BJ (cell line): ENCODE measurements around the gene UCMA. TPM values are rescaled to one million over a fixed set of nuclear protein-coding genes. Genes with fewer than 3 reads are reported as not detected.
"Not testable (repeated sequence)": the region's sequence is repeated elsewhere in the genome, so short reads cannot be mapped to it uniquely, and the experiment has no call there.

ENCODE experiments used
- CTCF ChIA-PET: fragments of 350-600 bp; formaldehyde crosslinking; extraction: SDS; loops from one replicate; lab custom pipeline; 2021; ENCODE audit warnings: antibody characterized with exemption, inconsistent platforms; lab: Yijun Ruan, JAX
- POLR2A ChIA-PET: fragments of 300-600 bp; sonication (Branson Sonifier 250); formaldehyde crosslinking; extraction: SDS; loops from one replicate; lab custom pipeline; 2021; ENCODE audit warnings: antibody characterized with exemption; lab: Charles Lee
- DNase-seq: peaks from one replicate; pipeline ENCODE4 v3.0.0-alpha.2; 2011; ENCODE audit warnings: low read depth
- H3K27me3 ChIP-seq: 2 replicates; pipeline ENCODE4 v1.6.0; 2011; ENCODE audit warnings: low read length; ENCODE audit not compliant: control insufficient read depth, insufficient read depth
- H3K36me3 ChIP-seq: 2 replicates; pipeline ENCODE4 v1.5.1; 2011; ENCODE audit warnings: low read length; ENCODE audit not compliant: control insufficient read depth, insufficient read depth
- H3K4me3 ChIP-seq: 2 replicates; pipeline ENCODE4 v1.5.1; 2011; ENCODE audit warnings: low read depth, mild to moderate bottlenecking, control low read depth, low read length
- CTCF ChIP-seq: IDR thresholded peaks from 2 replicates; pipeline ENCODE4 v1.5.1; 2011; ENCODE audit warnings: low read depth, mild to moderate bottlenecking, control low read depth, inconsistent platforms, low read length, moderate library complexity; ENCODE audit not compliant: insufficient read depth
- polyA plus RNA-seq: library from polyadenylated mRNA; depleted of rRNA; stranded (reverse); fragments of >200 nt; gene quantifications from 2 replicates; pipeline ENCODE4 v1.2.3, GENCODE V29; 2011

UCMA gene
- polyA plus RNA-seq, 1 experiment, result not detected

DNA sequence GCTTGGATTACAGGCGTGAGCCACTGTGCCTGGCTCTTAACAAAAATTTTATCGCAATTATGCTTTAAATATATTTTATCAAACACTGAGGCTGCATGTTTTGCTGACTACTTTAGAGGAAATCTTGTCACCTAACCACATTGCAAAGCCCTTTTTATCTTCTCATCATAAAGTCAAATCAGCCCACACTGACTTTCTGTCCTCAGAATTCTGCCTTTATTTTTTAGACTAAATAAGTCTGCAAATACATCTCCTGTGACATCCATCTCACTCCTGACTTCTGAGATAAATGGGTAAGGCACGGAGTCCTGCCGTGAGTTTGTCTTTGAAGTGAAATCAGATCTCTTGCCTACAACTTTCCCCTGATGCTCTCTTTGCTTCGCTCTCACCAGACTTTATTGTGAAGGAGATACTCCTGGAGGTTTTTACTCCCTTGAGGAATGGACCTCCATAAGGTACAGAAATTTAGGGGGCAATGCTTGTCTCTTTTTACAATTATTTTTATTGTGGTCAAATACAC is 23.5 kb upstream of the UCMA start:
- H3K36me3 ChIP-seq, result no peaks in the 10 kb centered on the region
- CTCF ChIA-PET, result no interaction called here
- DNase-seq, result no peak
- H3K27me3 ChIP-seq, result no peaks in the 10 kb centered on the region
- POLR2A ChIA-PET, result no interaction called here
- TF ChIP-seq CTCF, result no peak
- H3K4me3 ChIP-seq, result no peak overlapping the region

- ChIA-PET POLR2A (interaction anchor here (0.7 kb wide), 1 partner anchor 46 kb away, joined by 3 read pairs; no protein-coding TSS in a partner anchor), CTCF (no interaction called here)
- no peak for DNase-seq
- TF ChIP-seq CTCF, result no peak
- no peak overlapping the region for H3K4me3 ChIP-seq
- no peaks in the 10 kb centered on the region for H3K27me3 ChIP-seq
- no peaks in the 10 kb centered on the region for H3K36me3 ChIP-seq
These were observed 22.5 kb upstream of the UCMA start for GRCh38 chr10:13256627-13257026.

GRCh38 chr10:13253726-13254125 is 19.6 kb upstream of the UCMA start:
- Histone ChIP-seq H3K4me3 (no peak overlapping the region), H3K27me3 (no peaks in the 10 kb centered on the region), H3K36me3 (no peaks in the 10 kb centered on the region)
- no peak for TF ChIP-seq CTCF
- ChIA-PET CTCF (no interaction called here), POLR2A (no interaction called here)
- DNase-seq, result no peak

DNA sequence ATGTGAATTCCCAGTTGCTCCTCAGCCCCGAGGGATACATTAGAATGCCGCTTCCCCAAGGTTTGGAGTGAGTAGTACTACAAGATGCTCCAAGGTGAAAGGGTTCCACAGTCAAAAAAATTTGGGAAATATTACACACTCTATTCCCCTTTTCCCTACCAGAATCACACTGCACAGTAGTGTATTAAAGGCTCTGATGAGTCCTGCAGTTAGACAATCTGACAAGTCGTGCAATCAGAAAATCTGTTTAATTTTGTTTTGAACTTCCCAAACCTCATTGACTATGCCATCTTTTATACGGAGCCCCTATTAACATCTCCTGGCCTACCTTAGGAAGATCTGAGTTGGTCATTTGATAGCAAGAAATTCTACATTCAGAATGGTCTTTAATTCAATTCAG is 13.6 kb upstream of the UCMA start:
- TF ChIP-seq CTCF, result no peak
- Histone ChIP-seq H3K4me3 (no peak overlapping the region), H3K27me3 (no peaks in the 10 kb centered on the region), H3K36me3 (no peaks in the 10 kb centered on the region)
- DNase-seq, result no peak
- ChIA-PET CTCF (no interaction called here), POLR2A (no interaction called here)

GRCh38 chr10:13247246-13247645 is 13.1 kb upstream of the UCMA start:
- no peaks in the 10 kb centered on the region for H3K27me3 ChIP-seq
- TF ChIP-seq CTCF, result no peak
- POLR2A ChIA-PET, result no interaction called here
- CTCF ChIA-PET, result no interaction called here
- H3K36me3 ChIP-seq, result no peaks in the 10 kb centered on the region
- H3K4me3 ChIP-seq, result no peak overlapping the region
- no peak for DNase-seq

DNA sequence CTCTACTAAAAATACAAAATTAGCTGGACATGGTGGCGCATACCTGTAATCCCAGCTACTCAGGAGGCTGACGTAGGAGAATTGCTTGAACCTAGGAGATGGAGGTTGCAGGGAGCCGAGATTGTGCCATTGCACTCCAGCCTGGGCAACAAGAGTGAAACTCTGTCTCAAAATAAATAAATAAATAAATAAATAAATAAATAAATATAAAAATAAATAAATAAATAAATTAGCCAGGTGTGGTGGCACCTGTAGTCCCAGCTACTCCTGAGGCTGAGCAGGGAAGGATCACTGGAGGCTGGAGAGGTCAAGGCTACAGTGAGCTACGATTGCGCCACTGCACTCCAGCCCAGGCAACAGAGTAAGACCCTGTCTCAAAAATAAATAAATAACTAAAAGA is 8.1 kb upstream of the UCMA start:
- DNase-seq, H3K4me3 ChIP-seq, H3K36me3 ChIP-seq, CTCF ChIA-PET, POLR2A ChIA-PET, H3K27me3 ChIP-seq: not testable (repeated sequence)
